T-cell (primary cell): ENCODE results near the gene SLC25A29. TPM values are rescaled to one million over a fixed set of nuclear protein-coding genes. Genes with fewer than 3 reads are reported as not detected.

Experiments
- ATAC-seq, 4 experiments: fragments of 200-7000 bp in 3 of 4; fragments of 150-1000 bp in 1 of 4; cut with Tn5 transposase; replicated peaks in 1 of 4; 1 replicate in 3 of 4; 2 replicates in 1 of 4; pipeline ENCODE4 v1.10.0; 2021; ENCODE audit warnings: moderate library complexity in 3 of 4, mild to moderate bottlenecking in 2 of 4, moderate number of reproducible peaks in 1 of 4
- CTCF ChIA-PET, 2 donors: fragments of 300-600 bp; sonication (Branson Sonifier 250); formaldehyde crosslinking; loops; one replicate each; lab custom pipeline; 2022; ENCODE audit warnings: antibody characterized with exemption in 2 of 2; lab: Charles Lee
- POLR2A ChIA-PET, 2 donors: fragments of 300-600 bp; sonication (Branson Sonifier 250); formaldehyde crosslinking; loops; one replicate each; lab custom pipeline; 2022; ENCODE audit warnings: antibody characterized with exemption in 2 of 2; lab: Charles Lee
- DNase-seq, 35 experiments: peaks; one replicate each; pipeline versions ENCODE4 v3.0.0 to v3.0.0-alpha.2; 2013 to 2023
- H3K27ac ChIP-seq: one replicate; pipeline ENCODE4 v1.5.1; 2013; ENCODE audit warnings: low read length
- H3K27me3 ChIP-seq, 2 experiments: replicated peaks in 1 of 2; 1 replicate in 1 of 2; 2 replicates in 1 of 2; pipeline versions ENCODE4 v1.6.1 to v1.7.0; 2013; ENCODE audit warnings: low read length in 1 of 2, mixed read lengths in 1 of 2; ENCODE audit not compliant: control insufficient read depth in 2 of 2, insufficient read depth in 2 of 2; ENCODE audit errors: extremely low read depth in 1 of 2
- H3K36me3 ChIP-seq, 2 donors: 1 replicate in 1 of 2; 2 replicates in 1 of 2; pipeline versions ENCODE4 v1.6.1 to v1.7.0; 2013; ENCODE audit warnings: low read length in 1 of 2; ENCODE audit not compliant: control insufficient read depth in 2 of 2, insufficient read depth in 1 of 2; ENCODE audit errors: extremely low read depth in 1 of 2
- H3K4me1 ChIP-seq, 2 experiments: 1 replicate in 1 of 2; 2 replicates in 1 of 2; pipeline versions ENCODE4 v1.6.1 to v1.7.0; 2013; ENCODE audit warnings: low read length in 2 of 2, mixed read lengths in 1 of 2; ENCODE audit not compliant: insufficient read depth in 2 of 2, control insufficient read depth in 1 of 2; ENCODE audit errors: extremely low read depth in 1 of 2
- H3K4me3 ChIP-seq, 2 donors: 1 replicate in 1 of 2; 2 replicates in 1 of 2; pipeline versions ENCODE4 v1.5.1 to v1.7.0; 2013; ENCODE audit warnings: mild to moderate bottlenecking in 2 of 2, low read length in 1 of 2, moderate library complexity in 1 of 2; ENCODE audit not compliant: control insufficient read depth in 1 of 2; ENCODE audit errors: extremely low read depth in 1 of 2
- H3K9me3 ChIP-seq: 2 replicates; pipeline ENCODE4 v1.7.0; 2013
- H3K27ac Mint-ChIP-seq, 2 donors: one replicate each; pipeline ENCODE4 v1.8.0; 2020 to 2021; ENCODE audit warnings: mild to moderate bottlenecking in 2 of 2, mixed read lengths in 2 of 2
- H3K27me3 Mint-ChIP-seq, 2 donors: one replicate each; pipeline ENCODE4 v1.8.0; 2021 to 2022; ENCODE audit warnings: mixed read lengths in 2 of 2
- H3K36me3 Mint-ChIP-seq: one replicate; pipeline ENCODE4 v1.8.0; 2021; ENCODE audit warnings: mixed read lengths
- H3K4me1 Mint-ChIP-seq, 3 donors: one replicate each; pipeline ENCODE4 v1.8.0; 2020 to 2022; ENCODE audit warnings: mixed read lengths in 3 of 3, mild to moderate bottlenecking in 1 of 3
- H3K4me3 Mint-ChIP-seq, 3 donors: one replicate each; pipeline ENCODE4 v1.8.0; 2020 to 2022; ENCODE audit warnings: mild to moderate bottlenecking in 3 of 3, mixed read lengths in 3 of 3, moderate library complexity in 3 of 3
- H3K9me3 Mint-ChIP-seq, 3 donors: one replicate each; pipeline ENCODE4 v1.8.0; 2020 to 2022; ENCODE audit warnings: mixed read lengths in 3 of 3
- WGBS: methylation state at CpG from one replicate; pipeline ENCODE4 v1.1.5; 2013; ENCODE audit warnings: missing lambda C conversion rate; ENCODE audit not compliant: insufficient coverage; 5-methylcytosine and 5-hydroxymethylcytosine counted together
- total RNA-seq, 35 experiments: library from RNA in 6 of 35; stranded (reverse) in 6 of 35; fragments of 120-200 nt in 1 of 35; gene quantifications; one replicate each; pipeline versions ENCODE4 v1.2.1 to v1.2.4 and lab custom pipeline; 2013 to 2026

SLC25A29 gene
- total RNA-seq, 5 donors from 2014 or later (not counting 1 experiment from before 2014, with no cell fraction given), result 4.7 to 74.1 (median 33.4) TPM

GRCh38 chr14:100340423-100340813 is 34.2 kb upstream of the SLC25A29 start:
- Mint-ChIP-seq H3K9me3 (no peaks in the 10 kb centered on the region), H3K27ac (peak overlapping the region in 1 of 2 donors; percentile 49), H3K4me3 (no peak overlapping the region), H3K36me3 (peaks cover 46% of the 10 kb centered on the region), H3K4me1 (peaks cover 0 to 10% (median 0%) of the 10 kb centered on the region in 3 donors), H3K27me3 (no peaks in the 10 kb centered on the region)
- 50% methylated on average over 2 of the region's 6 CpGs for WGBS
- Histone ChIP-seq H3K27me3 (no peaks in the 10 kb centered on the region), H3K4me3 (no peak overlapping the region), H3K4me1 (no peaks in the 10 kb centered on the region), H3K36me3 (peaks cover 0 to 31% of the 10 kb centered on the region in 2 donors), H3K27ac (no peak overlapping the region), H3K9me3 (no peaks in the 10 kb centered on the region)
- ChIA-PET POLR2A (no interaction called here), CTCF (no interaction called here)
- ATAC-seq, result no peak
- DNase-seq, result no peak

DNA sequence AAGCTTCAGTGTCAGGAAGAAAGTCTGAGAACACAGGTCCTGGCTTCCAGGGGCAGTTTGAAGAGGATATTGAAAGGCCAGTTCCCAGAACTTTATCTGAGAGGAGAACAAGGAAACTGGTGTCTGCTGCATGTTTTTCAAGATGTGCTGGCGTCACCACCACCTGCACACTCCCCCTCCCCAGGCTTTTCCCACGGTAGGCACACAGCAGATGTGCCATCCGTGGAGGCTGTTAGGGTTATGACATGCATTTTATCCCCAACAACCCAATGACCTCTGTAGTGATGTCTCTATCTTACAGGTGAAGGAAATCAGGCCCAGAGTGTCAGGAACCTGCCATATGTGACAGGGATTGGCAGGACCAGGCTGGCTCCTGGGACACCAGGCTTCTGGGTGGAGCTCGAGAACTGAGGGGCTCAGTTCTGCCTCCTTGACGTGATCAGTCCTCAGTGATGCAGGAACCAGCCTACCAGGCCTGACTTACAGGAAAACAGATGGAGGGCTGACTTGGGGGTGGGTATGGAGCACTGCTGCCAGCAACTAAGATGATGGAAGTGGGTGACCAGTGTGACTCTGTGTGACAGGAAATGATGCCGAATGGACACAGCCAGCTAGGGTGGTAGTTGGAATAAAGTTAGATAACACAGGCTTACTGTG is 33.6 kb upstream of the SLC25A29 start:
- H3K27me3 Mint-ChIP-seq, result no peaks in the 10 kb centered on the region
- H3K4me3 Mint-ChIP-seq, result no peak overlapping the region
- POLR2A ChIA-PET, result no interaction called here
- peak overlapping the region; percentile 28 to 49 for H3K27ac Mint-ChIP-seq
- peaks cover 0 to 10% (median 0%) of the 10 kb centered on the region in 3 donors for H3K4me1 Mint-ChIP-seq
- H3K27me3 ChIP-seq, result no peaks in the 10 kb centered on the region
- DNase-seq (no peak), ATAC-seq (no peak)
- no peaks in the 10 kb centered on the region for H3K4me1 ChIP-seq
- CTCF ChIA-PET, result no interaction called here
- H3K4me3 ChIP-seq, result no peak overlapping the region
- peaks cover 46% of the 10 kb centered on the region for H3K36me3 Mint-ChIP-seq
- H3K36me3 ChIP-seq, result peaks cover 0 to 33% of the 10 kb centered on the region in 2 donors
- H3K27ac ChIP-seq, result no peak overlapping the region
- 90% methylated on average over 3 of the region's 6 CpGs for WGBS
- no peaks in the 10 kb centered on the region for H3K9me3 ChIP-seq
- no peaks in the 10 kb centered on the region for H3K9me3 Mint-ChIP-seq

DNA sequence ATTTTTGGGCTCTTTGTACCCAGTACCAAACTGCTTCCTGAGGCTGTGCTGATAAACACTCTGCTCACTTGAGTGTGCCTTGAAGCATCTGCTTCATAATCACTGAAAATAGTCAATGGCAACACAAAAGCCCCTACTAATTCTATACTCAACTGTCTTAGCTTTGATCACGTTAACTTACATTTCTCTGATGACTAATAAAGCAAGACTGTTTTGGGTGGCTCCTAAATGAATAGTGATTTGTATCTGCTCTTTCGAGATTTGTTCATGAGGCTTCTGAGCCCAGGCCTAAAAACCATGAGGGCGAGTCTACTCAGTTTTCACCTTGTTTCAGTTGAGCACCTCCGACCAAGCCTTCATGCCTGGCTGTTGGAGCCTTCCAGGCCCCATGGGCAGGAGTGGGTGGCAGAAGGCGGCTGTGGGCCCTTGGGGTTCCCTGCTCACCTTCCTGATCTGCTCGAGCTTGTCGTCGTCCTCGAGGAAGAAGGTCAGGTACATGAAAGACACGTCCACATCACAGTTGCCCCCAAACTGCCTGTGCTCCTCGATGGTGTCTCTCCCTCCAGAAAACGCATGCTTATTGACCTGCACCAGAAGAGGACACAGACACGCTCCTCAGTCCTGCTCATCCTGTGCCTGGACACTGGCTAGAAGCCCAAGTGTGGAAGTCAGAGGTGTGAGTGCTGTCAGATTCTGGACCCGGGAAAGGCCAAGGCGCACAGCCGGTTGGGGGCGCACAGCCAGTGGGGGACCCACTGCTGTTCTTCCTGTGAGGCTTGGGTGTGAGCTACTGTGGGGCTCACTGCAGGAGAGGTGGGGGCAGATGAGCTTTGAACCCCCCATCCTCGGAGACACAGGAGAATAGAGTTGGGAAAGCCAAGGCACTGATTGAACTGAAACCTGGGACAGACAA is 30.6 kb upstream of the SLC25A29 start:
- no peak for DNase-seq
- no peak for ATAC-seq
- CTCF ChIA-PET, result interaction anchor here in 1 of 2 donors (0.7 kb wide), 1 partner anchor 1471 kb away, joined by 5 read pairs; no protein-coding TSS in a partner anchor

GRCh38 chr14:100334904-100335303 is 28.7 kb upstream of the SLC25A29 start:
- CTCF ChIA-PET, result interaction anchor here in 1 of 2 donors (0.6 kb wide), 1 partner anchor 177 kb away, joined by 7 read pairs; no protein-coding TSS in a partner anchor
- no peak overlapping the region for H3K27ac ChIP-seq

More for the DNA sequence above, 30.6 kb upstream of the SLC25A29 start:
- H3K4me3 Mint-ChIP-seq, result no peak overlapping the region
- peaks cover 0 to 9% (median 0%) of the 10 kb centered on the region in 3 donors for H3K4me1 Mint-ChIP-seq
- POLR2A ChIA-PET, result interaction anchor here in 1 of 2 donors (0.9 kb wide), 1 partner anchor 10 kb away, joined by 3 read pairs; no protein-coding TSS in a partner anchor
- no peak overlapping the region for H3K27ac Mint-ChIP-seq
- Histone ChIP-seq H3K27me3 (no peaks in the 10 kb centered on the region), H3K4me3 (no peak overlapping the region), H3K36me3 (peaks cover 0 to 29% of the 10 kb centered on the region in 2 donors), H3K9me3 (no peaks in the 10 kb centered on the region), H3K27ac (no peak overlapping the region), H3K4me1 (no peaks in the 10 kb centered on the region)
- no peaks in the 10 kb centered on the region for H3K27me3 Mint-ChIP-seq
- H3K9me3 Mint-ChIP-seq, result no peaks in the 10 kb centered on the region
- H3K36me3 Mint-ChIP-seq, result peaks cover 33% of the 10 kb centered on the region
- WGBS, result 69% methylated on average over 16 of the region's 18 CpGs

DNA sequence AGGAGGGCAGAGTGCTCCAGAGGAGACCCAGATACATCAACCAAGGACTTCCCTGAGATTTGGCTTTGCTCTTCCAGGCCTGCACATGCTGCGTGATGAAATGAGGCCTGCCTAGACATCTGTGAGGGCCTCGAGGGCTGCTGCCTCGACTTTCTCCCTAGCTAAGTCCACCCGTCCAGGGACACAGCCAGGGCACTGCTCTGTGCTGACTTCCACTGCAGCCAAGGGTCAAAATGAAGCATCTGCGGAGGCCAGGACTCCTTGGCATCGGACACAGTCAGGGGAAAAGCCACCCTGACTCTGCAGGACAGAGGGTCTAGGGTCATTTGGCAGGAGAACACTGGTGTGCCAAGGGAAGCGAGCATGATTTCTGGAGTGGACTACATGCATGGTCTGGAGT is 27.6 kb upstream of the SLC25A29 start:
- H3K36me3 Mint-ChIP-seq, result peaks cover 15% of the 10 kb centered on the region
- ChIA-PET POLR2A (no interaction called here), CTCF (no interaction called here)
- H3K27ac ChIP-seq, result no peak overlapping the region
- H3K9me3 Mint-ChIP-seq, result no peaks in the 10 kb centered on the region
- DNase-seq (no peak), ATAC-seq (no peak)
- H3K4me1 Mint-ChIP-seq, result no peaks in the 10 kb centered on the region
- H3K27me3 Mint-ChIP-seq, result no peaks in the 10 kb centered on the region
- H3K27ac Mint-ChIP-seq, result no peak overlapping the region
- no peak overlapping the region for H3K4me3 ChIP-seq
- no peaks in the 10 kb centered on the region for H3K9me3 ChIP-seq
- peaks cover 0 to 20% of the 10 kb centered on the region in 2 donors for H3K36me3 ChIP-seq
- WGBS, result 85% methylated on average over 6 of the region's 7 CpGs
- H3K4me1 ChIP-seq, result no peaks in the 10 kb centered on the region
- no peaks in the 10 kb centered on the region for H3K27me3 ChIP-seq
- H3K4me3 Mint-ChIP-seq, result no peak overlapping the region

More at GRCh38 chr14:100334904-100335303, 28.7 kb upstream of the SLC25A29 start:
- H3K4me3 Mint-ChIP-seq, result no peak overlapping the region
- no peaks in the 10 kb centered on the region for H3K27me3 Mint-ChIP-seq
- 81% methylated on average over 12 of the region's 12 CpGs for WGBS
- Histone ChIP-seq H3K27me3 (no peaks in the 10 kb centered on the region), H3K36me3 (peaks cover 0 to 22% of the 10 kb centered on the region in 2 donors), H3K9me3 (no peaks in the 10 kb centered on the region), H3K4me3 (no peak overlapping the region), H3K4me1 (no peaks in the 10 kb centered on the region)
- POLR2A ChIA-PET, result no interaction called here
- ATAC-seq, result no peak
- H3K27ac Mint-ChIP-seq, result no peak overlapping the region
- no peaks in the 10 kb centered on the region for H3K9me3 Mint-ChIP-seq
- peaks cover 20% of the 10 kb centered on the region for H3K36me3 Mint-ChIP-seq
- no peaks in the 10 kb centered on the region for H3K4me1 Mint-ChIP-seq
- DNase-seq, result no peak

DNA sequence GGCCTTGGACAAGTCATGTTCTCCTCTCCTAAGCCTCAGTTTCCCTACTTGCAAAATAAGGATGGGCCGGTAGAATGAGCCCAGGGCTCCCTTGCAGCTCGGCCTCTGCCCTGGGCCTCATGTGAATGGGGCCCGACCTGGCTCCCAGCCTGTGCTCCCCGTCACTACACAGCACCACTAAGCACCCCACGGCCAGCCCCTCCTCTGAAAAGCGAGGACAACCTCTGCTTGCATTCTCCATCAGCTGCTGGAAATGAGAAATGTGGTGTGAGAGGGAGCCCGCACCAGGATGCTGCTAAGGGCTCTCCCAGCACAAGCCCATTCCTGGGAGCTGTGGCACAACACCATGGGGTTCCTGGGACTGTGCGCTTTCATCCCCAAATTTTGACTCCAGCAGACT is 27.1 kb upstream of the SLC25A29 start:
- CTCF ChIA-PET, result no interaction called here
- WGBS, result 100% methylated on average over 1 of the region's 8 CpGs
- no peak overlapping the region for H3K4me3 ChIP-seq
- Mint-ChIP-seq H3K4me3 (no peak overlapping the region), H3K27ac (no peak overlapping the region), H3K36me3 (peaks cover 15% of the 10 kb centered on the region), H3K9me3 (no peaks in the 10 kb centered on the region), H3K4me1 (no peaks in the 10 kb centered on the region), H3K27me3 (no peaks in the 10 kb centered on the region)
- POLR2A ChIA-PET, result interaction anchor here in 1 of 2 donors (0.6 kb wide), 1 partner anchor 93 kb away, joined by 5 read pairs; no protein-coding TSS in a partner anchor
- H3K4me1 ChIP-seq, result no peaks in the 10 kb centered on the region
- H3K9me3 ChIP-seq, result no peaks in the 10 kb centered on the region
- DNase-seq (no peak), ATAC-seq (no peak)
- no peaks in the 10 kb centered on the region for H3K27me3 ChIP-seq
- H3K36me3 ChIP-seq, result peaks cover 0 to 20% of the 10 kb centered on the region in 2 donors
- no peak overlapping the region for H3K27ac ChIP-seq
